NCI-H2227 (cell line): ENCODE data around the gene PRAF2.

ENCODE experiments used
- DNase-seq: peaks from one replicate; lab custom pipeline; 2025; ENCODE audit not compliant: unreplicated experiment; lab: John Stamatoyannopoulos, UW

PRAF2 gene, protein sequence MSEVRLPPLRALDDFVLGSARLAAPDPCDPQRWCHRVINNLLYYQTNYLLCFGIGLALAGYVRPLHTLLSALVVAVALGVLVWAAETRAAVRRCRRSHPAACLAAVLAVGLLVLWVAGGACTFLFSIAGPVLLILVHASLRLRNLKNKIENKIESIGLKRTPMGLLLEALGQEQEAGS

DNA sequence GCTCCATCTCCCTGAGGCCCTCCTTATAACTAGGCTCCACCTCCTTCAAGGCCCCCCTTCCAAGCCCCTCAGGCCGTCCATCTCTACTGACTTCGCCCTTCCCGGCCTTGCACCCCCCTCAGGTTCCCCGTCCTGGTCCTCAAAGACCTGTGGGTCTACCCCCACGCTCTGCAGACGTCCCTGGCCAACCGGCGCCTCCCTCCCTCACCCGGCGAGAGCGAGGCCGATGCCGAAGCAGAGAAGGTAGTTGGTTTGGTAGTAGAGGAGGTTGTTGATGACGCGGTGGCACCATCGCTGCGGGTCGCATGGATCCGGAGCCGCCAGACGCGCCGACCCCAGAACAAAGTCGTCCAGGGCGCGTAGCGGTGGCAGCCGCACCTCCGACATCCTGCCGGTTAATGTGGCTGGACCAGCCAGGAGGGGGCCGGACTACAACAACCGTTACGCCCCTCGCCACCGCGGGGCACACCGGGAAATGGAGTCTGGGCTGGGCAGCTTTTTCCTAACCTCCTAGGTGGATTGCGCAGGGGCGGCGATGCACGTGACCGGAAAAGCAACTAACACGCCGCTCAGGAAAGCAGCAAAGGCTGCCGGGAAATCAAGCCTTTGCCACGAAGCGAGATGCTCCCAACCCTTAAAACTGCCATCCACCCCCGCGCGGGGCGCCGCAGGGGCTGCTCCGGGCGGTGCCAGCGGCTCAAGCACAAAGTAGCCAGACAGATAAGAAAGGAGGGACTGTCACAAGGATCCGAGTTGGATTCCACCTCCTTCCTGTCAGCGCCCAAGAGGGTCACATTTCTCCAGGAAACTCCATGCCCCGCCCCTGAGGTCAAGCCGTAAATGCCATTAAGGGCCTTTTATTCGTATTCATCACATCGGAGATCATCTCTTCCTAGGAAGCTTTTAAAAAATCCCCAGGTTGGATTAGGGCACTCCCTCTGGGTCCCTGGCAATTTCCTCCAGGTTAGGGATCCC is at the start of gene PRAF2:
Gene PRAF2 (minus strand): TSS at position 402 of the 975 bp plus-strand sequence. CDS start 15 bp downstream, at position 387.
- DNase-seq = peak; percentile 98

GRCh38 chrX:49122499-49122898 is 48.7 kb upstream of the PRAF2 start:
- no peak for DNase-seq

- no peak for DNase-seq
Measured at GRCh38 chrX:49120091-49120490, 46.3 kb upstream of the PRAF2 start.

GRCh38 chrX:49117581-49117980 is 43.8 kb upstream of the PRAF2 start:
- DNase-seq = no peak

- no peak for DNase-seq
Measured at GRCh38 chrX:49116716-49117115, 42.9 kb upstream of the PRAF2 start.

GRCh38 chrX:49116076-49116475 is 42.3 kb upstream of the PRAF2 start:
- DNase-seq = no peak

DNA sequence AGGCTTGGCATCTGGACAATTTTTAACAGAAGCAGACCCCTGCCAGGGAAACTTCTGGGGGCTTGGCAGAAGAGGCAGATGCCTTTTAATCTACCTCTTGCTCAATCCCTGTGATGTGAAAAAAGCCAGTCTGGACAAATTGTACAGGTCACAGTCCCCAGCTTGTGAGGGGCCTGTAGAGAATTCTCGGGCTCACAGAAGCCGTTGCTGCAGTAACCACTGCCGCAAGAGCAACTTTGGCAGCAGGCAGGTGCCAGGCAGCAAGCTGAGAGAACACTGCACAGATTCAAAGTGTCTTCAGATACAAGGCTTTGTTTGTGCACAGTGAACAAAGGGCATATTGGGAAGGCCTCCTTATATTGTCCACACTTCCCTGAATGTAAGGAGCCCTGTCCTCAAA is 38.0 kb upstream of the PRAF2 start:
- DNase-seq = no peak

DNA sequence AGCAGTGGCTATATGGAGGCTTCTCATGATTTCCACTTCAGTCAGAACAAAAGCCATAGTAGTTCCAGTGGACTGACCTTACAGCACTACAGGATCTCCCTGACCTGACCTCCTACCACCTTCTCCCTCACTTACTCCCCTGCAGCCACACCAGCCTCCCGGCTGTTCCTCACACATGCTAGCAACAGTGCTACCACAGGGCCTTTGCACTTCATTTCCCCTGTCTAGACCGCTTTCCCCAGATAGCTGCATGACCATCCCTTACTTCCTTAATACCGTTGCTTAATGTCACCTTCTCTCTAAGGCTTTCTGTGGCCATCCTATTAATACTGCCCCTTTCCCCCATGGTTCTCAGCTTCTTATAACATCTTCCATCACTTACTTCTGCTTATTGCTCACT is 36.6 kb upstream of the PRAF2 start:
- no peak for DNase-seq

GRCh38 chrX:49108641-49109040 is 34.8 kb upstream of the PRAF2 start:
- no peak for DNase-seq

GRCh38 chrX:49106930-49107329 is 33.1 kb upstream of the PRAF2 start:
- DNase-seq = peak; percentile 55

DNA sequence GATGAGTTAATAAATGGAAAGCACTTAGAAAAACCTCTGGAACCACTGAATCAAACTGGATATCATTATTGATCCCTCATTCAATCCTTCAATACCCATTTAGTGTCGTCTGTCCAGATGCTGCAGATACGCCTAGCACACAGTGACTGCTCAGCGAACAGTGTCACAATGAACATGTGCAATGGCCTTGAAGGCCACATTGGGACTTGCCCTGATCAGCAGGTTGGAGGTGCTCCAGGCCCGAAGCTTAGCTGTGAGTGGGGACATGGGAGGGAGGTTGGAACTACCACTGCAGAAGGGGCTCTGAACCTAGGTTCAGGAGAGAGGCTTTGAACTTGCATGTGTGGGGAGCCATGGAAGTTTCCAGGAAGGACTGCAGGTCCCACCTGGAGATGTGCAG is 32.5 kb upstream of the PRAF2 start:
- no peak for DNase-seq

DNA sequence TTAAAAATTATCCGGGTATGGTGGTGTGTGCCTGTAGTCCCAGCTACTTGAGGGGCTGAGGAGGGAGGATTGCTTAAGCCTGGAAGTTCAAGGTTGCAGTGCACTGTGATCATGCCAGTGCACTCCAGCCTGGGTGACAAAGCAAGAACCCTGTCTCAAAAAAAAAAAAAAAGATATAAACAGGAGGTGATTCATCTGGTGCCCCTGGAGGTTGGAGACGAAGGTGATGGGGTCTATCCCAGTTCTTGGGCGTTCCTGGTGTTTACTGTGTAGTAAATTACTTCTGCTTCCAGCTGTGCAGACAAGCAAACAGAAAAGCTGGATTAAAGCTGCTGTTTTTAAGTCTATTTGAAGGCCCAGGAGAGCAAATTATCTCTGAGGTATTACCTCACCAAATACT is 29.8 kb upstream of the PRAF2 start:
- peak; percentile 14 for DNase-seq

- no peak for DNase-seq
Measured at GRCh38 chrX:49102190-49102589, 28.4 kb upstream of the PRAF2 start.

- DNase-seq = no peak
Measured at GRCh38 chrX:49101629-49101984, 27.8 kb upstream of the PRAF2 start.

- DNase-seq = peak; percentile 98
Measured at GRCh38 chrX:49100704-49101628, 27.2 kb upstream of the PRAF2 start.

DNA sequence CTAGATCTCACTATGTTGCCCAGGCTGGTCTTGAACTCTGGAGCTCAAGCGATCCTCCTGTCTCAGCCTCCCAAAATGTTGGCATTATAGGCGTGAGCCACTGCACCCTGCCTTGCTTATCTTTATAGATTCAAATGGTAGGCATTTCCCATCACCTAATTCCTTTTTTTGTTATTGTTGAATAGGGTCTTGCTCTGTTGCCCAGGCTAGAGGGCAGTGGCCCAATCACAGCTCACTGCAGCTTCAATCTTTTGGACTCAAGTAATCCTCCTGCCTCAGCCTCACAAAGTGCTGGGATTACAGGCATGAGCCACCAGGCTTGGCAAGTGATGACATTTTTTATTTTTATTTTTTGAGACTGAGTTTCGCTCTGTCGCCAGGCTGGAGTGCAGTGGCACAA is 22.6 kb upstream of the PRAF2 start:
- DNase-seq = no peak

GRCh38 chrX:49089553-49089952 is 15.8 kb upstream of the PRAF2 start:
- no peak for DNase-seq

- DNase-seq = no peak
Measured at GRCh38 chrX:49082271-49082871, 8.6 kb upstream of the PRAF2 start.

GRCh38 chrX:49079489-49080428 is 6.0 kb upstream of the PRAF2 start, which contains the start of gene WDR45:
WDR45 (minus strand) TSS chrX:49079887; CDS start chrX:49078095, 1,792 bp downstream.
- DNase-seq = peak; percentile 83

DNA sequence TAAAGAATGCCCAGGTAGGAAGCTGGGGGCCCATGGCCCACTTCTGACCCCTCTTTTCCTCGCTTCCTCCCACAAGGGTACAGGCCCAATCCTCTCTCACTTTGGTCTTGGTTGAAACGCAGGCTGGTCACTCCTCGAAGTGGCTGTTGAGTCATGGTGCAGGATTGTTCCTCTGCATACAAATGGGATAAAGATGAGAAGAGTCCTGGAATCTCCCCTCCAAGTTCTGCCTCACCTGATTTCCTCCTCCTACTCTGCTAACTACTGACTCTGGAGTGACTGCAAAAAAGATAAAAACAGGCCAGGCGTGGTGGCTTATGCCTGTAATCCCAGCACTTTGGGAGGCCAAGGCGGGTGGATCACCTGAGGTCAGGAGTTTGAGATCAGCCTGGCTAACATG is 4.1 kb upstream of the PRAF2 start:
- DNase-seq = no peak
